NCI-H2227 (cell line): ENCODE data around the gene KRT82.
"Not testable (repeated sequence)": the region's sequence is repeated elsewhere in the genome, so short reads cannot be mapped to it uniquely, and the experiment has no call there.

ENCODE experiments used
- DNase-seq: peaks from one replicate; lab custom pipeline; 2025; ENCODE audit not compliant: unreplicated experiment; lab: John Stamatoyannopoulos, UW

Gene KRT82

GRCh38 chr12:52346593-52346992, 59.5 kb downstream of the KRT82 start:
- DNase-seq: no peak

- DNase-seq: not testable (repeated sequence)
Observed at GRCh38 chr12:52345041-52345440, 61.1 kb downstream of the KRT82 start.

GRCh38 chr12:52344111-52344510, 62.0 kb downstream of the KRT82 start:
- DNase-seq: no peak
